Amygdala (tissue), 56 donors: ENCODE results near the gene IPO4.

Experiments used
- DNase-seq, 56 donors: peaks; one replicate each; lab custom pipeline; 2025; lab: John Stamatoyannopoulos, UW

IPO4 gene

DNA sequence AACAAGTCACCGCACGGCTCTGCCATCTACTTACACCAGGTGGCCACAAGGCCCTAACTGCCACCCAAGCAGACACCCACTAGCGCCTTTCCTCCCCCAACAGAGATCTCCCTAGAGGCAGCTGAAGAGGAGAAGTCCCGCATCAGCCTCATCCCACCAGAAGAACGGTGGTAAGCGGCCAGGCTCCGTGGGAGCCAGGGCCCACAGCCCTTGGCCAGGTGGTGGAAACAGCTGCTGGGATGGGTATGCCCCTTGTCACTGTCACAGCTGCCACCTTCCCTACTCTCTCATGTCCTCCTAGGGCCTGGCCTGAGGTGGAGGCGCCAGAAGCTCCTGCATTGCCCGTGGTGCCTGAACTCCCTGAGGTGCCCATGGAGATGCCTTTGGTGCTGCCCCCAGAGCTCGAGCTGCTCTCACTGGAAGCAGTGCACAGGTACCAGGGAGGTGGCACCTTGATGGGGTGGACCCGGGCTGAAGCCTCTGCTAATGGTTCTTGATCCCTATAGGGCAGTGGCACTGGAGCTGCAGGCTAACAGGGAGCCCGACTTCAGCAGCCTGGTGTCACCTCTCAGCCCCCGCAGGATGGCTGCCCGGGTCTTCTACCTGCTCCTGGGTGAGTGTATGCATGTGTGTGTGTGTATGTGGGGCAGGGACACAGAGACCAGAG is 9.2 kb downstream of the IPO4 start:
- no peak for DNase-seq

DNA sequence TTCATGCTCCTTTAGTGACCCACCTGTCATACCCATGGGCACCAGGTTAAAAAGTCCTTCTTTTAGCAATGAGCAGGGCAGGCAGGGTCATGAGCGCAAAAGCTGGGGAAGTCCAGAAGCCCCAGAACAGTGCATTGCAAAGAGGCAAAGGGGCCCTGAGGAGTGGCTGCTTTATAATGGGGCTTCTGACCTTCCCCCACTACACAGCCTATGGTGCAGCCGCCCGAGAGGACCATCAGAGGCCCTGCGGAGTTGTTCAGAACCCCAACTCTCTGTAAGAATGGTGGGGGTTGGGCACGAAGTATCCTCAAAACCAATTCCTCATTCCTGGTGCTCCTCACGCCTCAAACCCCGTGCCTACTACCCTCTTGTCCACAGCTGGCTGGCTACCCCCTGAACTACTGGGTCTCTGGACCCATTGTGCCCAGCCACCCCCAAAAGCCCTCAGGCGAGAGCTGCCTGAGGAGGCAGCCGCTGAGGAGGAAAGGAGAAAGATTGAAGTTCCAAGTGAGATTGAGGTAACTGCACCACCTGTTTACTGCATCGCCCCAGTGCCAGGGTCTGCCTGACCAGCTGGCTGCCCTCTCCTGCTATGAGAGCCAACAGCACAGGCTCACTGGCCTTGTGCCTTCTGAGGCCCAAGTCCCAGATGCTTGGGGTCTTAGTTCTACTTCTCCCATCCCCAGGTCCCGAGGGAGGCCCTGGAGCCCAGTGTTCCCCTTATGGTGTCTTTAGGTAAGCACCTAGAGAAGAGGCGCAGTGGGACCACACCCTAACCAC is 10.0 kb downstream of the IPO4 start:
- DNase-seq: no peak

- no peak for DNase-seq
Measured at GRCh38 chr14:24177891-24178290, 10.7 kb downstream of the IPO4 start.

DNA sequence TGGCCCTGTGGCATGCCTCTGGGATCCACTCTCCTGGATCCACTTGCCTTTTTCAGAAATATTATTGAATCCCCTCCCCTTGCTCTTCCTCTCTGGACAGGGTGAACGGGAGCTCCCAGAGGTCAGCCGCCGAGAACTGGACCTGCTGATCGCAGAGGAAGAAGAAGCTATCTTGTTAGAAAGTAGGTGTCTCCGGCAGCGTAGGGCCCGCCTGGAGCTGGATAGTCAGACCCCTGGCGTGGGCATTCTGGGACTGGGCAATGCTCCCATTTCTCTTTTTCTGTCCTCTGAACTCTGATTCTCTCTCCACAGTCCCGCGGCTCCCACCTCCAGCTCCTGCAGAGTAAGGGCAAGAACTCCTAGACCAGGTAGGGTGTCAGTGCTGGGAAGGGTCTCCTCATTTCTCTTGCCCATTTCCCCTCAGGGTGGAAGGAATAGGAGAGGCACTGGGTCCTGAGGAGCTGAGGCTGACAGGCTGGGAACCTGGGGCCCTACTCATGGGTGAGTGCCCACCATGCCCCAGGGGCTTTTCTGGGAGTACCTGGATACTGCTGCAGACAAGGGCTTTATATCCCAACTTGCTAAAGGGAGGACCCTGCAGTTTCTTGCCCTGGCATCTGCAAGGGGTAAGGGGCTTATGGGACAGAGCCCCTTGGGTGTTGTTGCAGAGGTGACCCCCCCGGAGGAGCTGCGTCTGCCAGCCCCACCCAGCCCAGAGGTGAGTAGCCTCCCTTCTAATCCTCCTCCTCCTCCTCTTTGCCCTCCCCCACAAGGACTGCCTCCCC is 11.4 kb downstream of the IPO4 start:
- DNase-seq: no peak

DNA sequence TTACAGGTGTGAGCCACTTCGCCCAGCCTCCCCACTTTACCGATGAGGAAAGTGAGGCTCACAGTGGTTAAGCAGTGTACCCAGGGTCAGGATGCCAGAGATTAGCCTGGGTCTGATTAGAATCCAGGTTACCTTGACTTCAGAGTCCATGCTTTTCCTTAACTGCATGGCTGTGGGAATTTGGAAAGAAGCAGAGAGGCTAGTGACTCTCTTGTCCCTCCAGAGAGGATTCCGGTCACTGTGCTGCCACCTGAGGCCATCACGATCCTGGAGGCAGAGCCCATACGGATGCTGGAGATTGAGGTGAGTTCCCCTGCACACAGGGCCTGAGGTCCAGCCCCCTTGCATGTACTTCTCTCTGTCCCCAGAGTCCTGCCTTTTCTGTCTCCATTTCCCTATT is 12.0 kb downstream of the IPO4 start:
- DNase-seq: no peak

- DNase-seq: peak in 5 of 56 donors; percentile 3 to 43 (median 19)
Measured at GRCh38 chr14:24172871-24173281, 15.7 kb downstream of the IPO4 start.

- peak in 8 of 56 donors; percentile 16 to 48 (median 29) for DNase-seq
Measured at GRCh38 chr14:24172261-24172860, 16.3 kb downstream of the IPO4 start.

- DNase-seq: peak; percentile 26 to 96 (median 90)
Measured at GRCh38 chr14:24171422-24172260, 17.0 kb downstream of the IPO4 start, which contains the start of gene REC8. Gene REC8 (plus strand): TSS chr14:24172080. CDS start chr14:24172553, 473 bp downstream.

- no peak for DNase-seq
Measured at GRCh38 chr14:24167469-24168114, 21.0 kb downstream of the IPO4 start.

GRCh38 chr14:24165785-24166184 is 22.8 kb downstream of the IPO4 start:
- no peak for DNase-seq

GRCh38 chr14:24164518-24164991 is 24.1 kb downstream of the IPO4 start:
- DNase-seq: no peak

DNA sequence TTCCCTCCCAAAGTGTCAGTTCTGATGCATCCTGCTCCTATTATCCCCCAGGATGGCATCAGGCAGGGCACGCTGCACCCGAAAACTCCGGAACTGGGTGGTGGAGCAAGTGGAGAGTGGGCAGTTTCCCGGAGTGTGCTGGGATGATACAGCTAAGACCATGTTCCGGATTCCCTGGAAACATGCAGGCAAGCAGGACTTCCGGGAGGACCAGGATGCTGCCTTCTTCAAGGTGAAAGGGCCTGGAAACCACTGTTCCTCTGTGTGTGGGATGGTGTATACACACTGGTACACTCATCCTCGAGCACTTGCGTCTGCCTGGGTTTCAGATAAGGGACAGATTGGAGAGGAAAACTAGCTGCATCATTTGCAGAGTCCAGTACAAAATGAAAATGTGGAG is 26.5 kb downstream of the IPO4 start:
- peak in 7 of 56 donors; percentile 10 to 28 (median 25) for DNase-seq

- peak; percentile 68 to 98 (median 91) for DNase-seq
Measured at GRCh38 chr14:24160850-24161804, 27.5 kb downstream of the IPO4 start, which contains the start of gene IRF9. Gene IRF9 (plus strand): TSS chr14:24161265. CDS start chr14:24162145, 880 bp downstream.

DNA sequence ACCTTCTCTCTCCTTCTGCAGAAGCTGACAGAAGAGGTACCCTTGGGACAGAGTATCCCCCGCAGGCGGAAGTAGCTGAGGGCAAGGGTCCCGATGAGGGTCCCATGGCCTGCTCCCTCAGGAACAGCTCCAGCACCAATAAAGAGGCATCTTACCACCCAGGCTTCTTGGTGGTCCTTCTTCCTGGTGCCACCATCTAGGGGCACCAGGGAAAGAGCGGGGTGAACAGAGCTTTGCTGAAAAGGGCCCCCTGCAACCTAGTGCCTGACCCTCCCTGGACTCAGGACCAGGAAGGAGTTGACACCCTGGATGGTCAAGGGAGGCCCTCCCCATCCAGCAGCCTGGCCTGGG is 28.1 kb downstream of the IPO4 start:
- DNase-seq: no peak

DNA sequence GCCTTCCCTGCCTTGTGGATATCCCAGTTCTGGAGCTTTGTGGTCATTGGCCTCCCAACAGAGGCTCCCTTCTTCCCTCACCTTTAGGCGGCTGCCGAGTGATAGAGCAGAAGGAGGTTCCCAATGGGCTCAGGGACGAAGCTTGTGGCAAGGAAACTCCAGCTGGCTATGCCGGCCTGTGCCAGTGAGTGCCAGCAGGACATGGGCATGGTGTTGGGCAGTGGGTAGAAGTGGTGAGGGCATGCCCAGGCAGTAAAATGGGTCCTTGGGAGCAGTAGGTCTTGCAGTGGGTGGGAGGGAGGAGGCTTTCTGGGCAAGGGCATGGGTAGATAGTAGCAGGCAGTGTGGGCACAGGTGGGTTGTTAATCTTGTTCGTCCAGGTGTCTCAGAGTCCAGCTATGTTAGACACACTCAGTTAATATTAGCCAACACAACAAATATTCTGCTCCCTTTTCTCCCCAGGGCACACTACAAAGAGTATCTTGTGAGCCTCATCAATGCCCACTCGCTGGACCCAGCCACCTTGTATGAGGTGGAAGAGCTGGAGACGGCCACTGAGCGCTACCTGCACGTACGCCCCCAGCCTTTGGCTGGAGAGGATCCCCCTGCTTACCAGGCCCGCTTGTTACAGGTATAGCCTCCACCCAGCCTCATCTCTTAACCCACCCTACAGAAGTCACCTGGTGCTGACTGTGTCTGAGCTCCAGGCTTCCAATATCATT is 28.7 kb downstream of the IPO4 start:
- DNase-seq: no peak

GRCh38 chr14:24157331-24157730 is 31.3 kb downstream of the IPO4 start:
- DNase-seq: no peak

GRCh38 chr14:24156840-24157239 is 31.8 kb downstream of the IPO4 start:
- DNase-seq: no peak
